OCI-LY3 (cell line): ENCODE measurements around the gene PFDN1.

Experiments
- H2AFZ ChIP-seq: fragments of 200-600, 300-600 bp; shearing (Covaris generic); 2 replicates; pipeline ENCODE4 v1.6.0; 2014; ENCODE audit warnings: antibody characterized with exemption, low read depth, low read length
- H3K27ac ChIP-seq: fragments of 200-600, 300-600 bp; sonication (generic); 2 replicates; pipeline ENCODE4 v1.5.1; 2014; ENCODE audit warnings: mild to moderate bottlenecking, low read length, moderate library complexity, mixed read lengths
- H3K27me3 ChIP-seq: fragments of 200-600, 300-600 bp; sonication (generic); 2 replicates; pipeline ENCODE4 v1.6.1; 2014; ENCODE audit warnings: low read depth, low read length, mixed read lengths
- H3K36me3 ChIP-seq: fragments of 200-600, 300-600 bp; sonication (generic); replicated peaks from 2 replicates; pipeline ENCODE3; 2014; ENCODE audit warnings: low read depth, low read length, mixed read lengths
- H3K4me1 ChIP-seq: fragments of 300-600, 200-600 bp; sonication (generic); 2 replicates; pipeline ENCODE4 v1.6.1; 2014; ENCODE audit warnings: low read length, mixed read lengths
- H3K4me2 ChIP-seq: fragments of 200-600, 300-600 bp; sonication (generic); 2 replicates; pipeline ENCODE4 v1.6.1; 2014; ENCODE audit warnings: low read length, mixed read lengths
- H3K4me3 ChIP-seq: fragments of 300-600, 200-600 bp; sonication (generic); 2 replicates; pipeline ENCODE4 v1.5.1; 2014; ENCODE audit warnings: antibody characterized with exemption, mild to moderate bottlenecking, low read length, moderate library complexity
- H3K79me2 ChIP-seq: fragments of 300-600, 200-600 bp; shearing (Covaris generic); 2 replicates; pipeline ENCODE4 v1.6.1; 2014; ENCODE audit warnings: mild to moderate bottlenecking, low read length, mixed read lengths
- H3K9ac ChIP-seq: fragments of 300-600, 200-600 bp; shearing (Covaris generic); 2 replicates; pipeline ENCODE4 v1.6.0; 2014; ENCODE audit warnings: mild to moderate bottlenecking, low read length, moderate library complexity
- H3K9me3 ChIP-seq: fragments of 200-600, 300-600 bp; shearing (Covaris generic); 2 replicates; pipeline ENCODE4 v1.6.1; 2014; ENCODE audit warnings: low read length, mixed read lengths; ENCODE audit not compliant: insufficient read depth
- H4K20me1 ChIP-seq: fragments of 200-600, 300-600 bp; sonication (generic); 2 replicates; pipeline ENCODE4 v1.6.1; 2016; ENCODE audit warnings: low read length, mixed read lengths; ENCODE audit not compliant: insufficient read depth
- EZH2phosphoT487 ChIP-seq: fragments of 200-600 bp; shearing (Covaris generic); IDR thresholded peaks from 2 replicates; pipeline ENCODE4 v1.6.1; 2018; ENCODE audit warnings: antibody characterized with exemption, mixed run types, low read depth
- TF ChIP-seq, protein P1 (sequence below): fragments of 200-600, 300-600 bp; sonication (generic); IDR thresholded peaks from 2 replicates; pipeline ENCODE4 v1.5.1; 2014; ENCODE audit warnings: antibody characterized with exemption, low read length, low read depth

PFDN1 gene

DNA sequence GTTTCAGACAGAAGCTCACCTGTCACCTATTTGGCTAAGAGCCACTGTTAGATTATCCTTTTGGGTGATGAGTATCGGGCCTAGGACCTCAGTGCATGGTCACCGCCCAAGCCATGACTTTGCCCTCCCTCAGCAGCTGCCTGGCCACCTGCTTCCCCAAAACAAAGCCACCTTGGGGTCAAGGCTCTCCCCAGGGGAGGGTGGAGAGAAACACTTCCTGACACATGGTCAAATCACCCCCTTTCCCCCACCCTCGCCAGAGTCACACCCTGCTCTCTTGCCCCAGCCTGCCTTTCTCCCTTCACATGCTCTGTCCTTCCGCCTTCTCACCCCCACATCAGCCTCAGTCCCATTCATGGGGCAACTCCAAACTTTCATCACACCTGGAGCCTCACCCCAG is 45.2 kb upstream of the PFDN1 start:
- H3K4me2 ChIP-seq = no peak overlapping the region
- no peaks in the 10 kb centered on the region for H3K79me2 ChIP-seq
- H3K4me3 ChIP-seq = no peak overlapping the region
- TF ChIP-seq EZH2phosphoT487 = no peak
- TF ChIP-seq, protein P1, sequence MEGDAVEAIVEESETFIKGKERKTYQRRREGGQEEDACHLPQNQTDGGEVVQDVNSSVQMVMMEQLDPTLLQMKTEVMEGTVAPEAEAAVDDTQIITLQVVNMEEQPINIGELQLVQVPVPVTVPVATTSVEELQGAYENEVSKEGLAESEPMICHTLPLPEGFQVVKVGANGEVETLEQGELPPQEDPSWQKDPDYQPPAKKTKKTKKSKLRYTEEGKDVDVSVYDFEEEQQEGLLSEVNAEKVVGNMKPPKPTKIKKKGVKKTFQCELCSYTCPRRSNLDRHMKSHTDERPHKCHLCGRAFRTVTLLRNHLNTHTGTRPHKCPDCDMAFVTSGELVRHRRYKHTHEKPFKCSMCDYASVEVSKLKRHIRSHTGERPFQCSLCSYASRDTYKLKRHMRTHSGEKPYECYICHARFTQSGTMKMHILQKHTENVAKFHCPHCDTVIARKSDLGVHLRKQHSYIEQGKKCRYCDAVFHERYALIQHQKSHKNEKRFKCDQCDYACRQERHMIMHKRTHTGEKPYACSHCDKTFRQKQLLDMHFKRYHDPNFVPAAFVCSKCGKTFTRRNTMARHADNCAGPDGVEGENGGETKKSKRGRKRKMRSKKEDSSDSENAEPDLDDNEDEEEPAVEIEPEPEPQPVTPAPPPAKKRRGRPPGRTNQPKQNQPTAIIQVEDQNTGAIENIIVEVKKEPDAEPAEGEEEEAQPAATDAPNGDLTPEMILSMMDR = no peak
- no peaks in the 10 kb centered on the region for H3K9me3 ChIP-seq
- no peak overlapping the region; the same call in 1 of the 2 replicates for H2AFZ ChIP-seq
- H3K9ac ChIP-seq = no peak overlapping the region
- H3K4me1 ChIP-seq = peaks cover 17% of the 10 kb centered on the region
- no peaks in the 10 kb centered on the region for H4K20me1 ChIP-seq
- H3K36me3 ChIP-seq = no peaks in the 10 kb centered on the region
- H3K27ac ChIP-seq = no peak overlapping the region
- peaks cover 8% of the 10 kb centered on the region; the same call in 1 of the 2 replicates for H3K27me3 ChIP-seq

DNA sequence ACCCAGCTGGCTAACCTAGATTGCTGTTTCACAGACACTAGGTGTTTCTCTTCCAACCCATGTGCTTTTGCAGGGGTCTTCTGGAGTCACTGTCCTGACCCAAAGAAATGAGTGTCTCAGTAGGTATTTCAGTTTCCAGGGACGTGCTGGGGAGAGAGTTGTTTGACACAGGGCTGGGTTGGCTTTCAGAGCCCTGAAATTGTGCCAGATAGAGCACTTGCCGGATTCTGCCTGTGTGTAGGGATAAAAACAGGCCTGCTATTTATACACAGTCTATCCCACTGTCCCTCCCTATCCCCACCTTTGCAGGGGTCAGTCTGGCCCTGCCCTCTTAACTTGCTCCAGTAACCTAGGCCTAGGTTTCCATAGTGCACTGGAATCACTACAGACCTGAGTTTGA is 44.5 kb upstream of the PFDN1 start:
- H3K27me3 ChIP-seq = peaks cover 8% of the 10 kb centered on the region; the same call in 1 of the 2 replicates
- TF ChIP-seq, protein P1 = no peak
- TF ChIP-seq EZH2phosphoT487 = no peak
- no peaks in the 10 kb centered on the region for H3K36me3 ChIP-seq
- no peaks in the 10 kb centered on the region for H3K79me2 ChIP-seq
- H3K9me3 ChIP-seq = no peaks in the 10 kb centered on the region
- no peak overlapping the region for H3K27ac ChIP-seq
- H3K4me2 ChIP-seq = peak overlapping the region; percentile 75
- peaks cover 23% of the 10 kb centered on the region for H3K4me1 ChIP-seq
- peak overlapping the region; percentile 78 for H3K4me3 ChIP-seq
- H3K9ac ChIP-seq = no peak overlapping the region
- H4K20me1 ChIP-seq = no peaks in the 10 kb centered on the region
- peak overlapping the region; percentile 81; the same call in 1 of the 2 replicates for H2AFZ ChIP-seq

DNA sequence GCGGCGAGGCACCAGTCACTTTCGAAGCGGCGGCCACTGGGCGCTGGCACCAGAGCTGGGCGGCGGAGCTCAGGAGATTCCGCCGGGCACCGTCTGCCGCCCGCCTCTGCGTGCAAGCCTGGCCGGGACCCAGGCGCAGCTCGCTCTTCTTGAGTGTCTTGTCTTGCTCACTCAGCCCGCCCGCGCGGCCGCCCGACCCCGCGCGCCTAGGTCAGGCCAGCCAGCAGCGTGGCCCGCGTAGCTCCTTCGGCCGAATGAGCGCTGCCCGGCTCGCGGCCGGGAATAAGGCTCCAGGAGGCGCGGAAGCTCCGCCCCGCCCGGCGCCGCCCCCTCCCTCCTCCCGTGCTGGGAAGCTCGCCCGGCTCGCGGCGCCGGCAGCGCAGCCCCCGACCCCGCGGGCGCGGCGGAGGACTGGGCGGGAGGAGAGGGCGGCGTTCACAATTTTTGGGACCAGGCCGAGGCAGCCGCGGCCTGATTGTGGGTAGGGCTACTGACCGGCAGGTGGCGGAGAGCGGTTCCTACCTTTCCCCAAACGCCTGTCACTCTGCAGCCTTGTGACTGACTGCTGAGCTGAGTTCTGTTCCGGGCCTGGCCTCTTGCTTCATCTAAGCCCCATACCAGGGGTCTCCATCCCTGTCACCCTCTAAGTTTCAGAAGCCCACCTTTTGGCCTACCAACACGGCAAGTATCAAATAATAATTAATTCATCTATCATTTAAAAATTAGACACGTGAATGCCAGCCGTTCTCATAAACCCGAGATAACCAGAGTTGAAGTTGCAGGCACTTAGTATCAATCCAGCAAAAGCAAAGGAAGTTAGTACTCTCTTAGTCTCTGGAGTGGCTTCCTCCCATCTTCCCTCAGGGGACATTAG is 43.7 kb upstream of the PFDN1 start, which contains the start of gene HBEGF:
Gene HBEGF, minus strand, starts transcription at position 256 of the 874 bp plus-strand sequence. CDS start 275 bp downstream, outside the sequence.
- no peak within 1 kb of the TSS for H3K27ac ChIP-seq
- TF ChIP-seq EZH2phosphoT487 = no peak
- TF ChIP-seq, protein P1 = peak; percentile 42
- H3K9me3 ChIP-seq = no peaks in the 10 kb centered on the region
- peak within 1 kb of the TSS; percentile 56 for H3K9ac ChIP-seq
- peak within 1 kb of the TSS; percentile 75 for H3K4me2 ChIP-seq
- no peaks in the 10 kb centered on the region for H3K79me2 ChIP-seq
- peak within 1 kb of the TSS; percentile 78 for H3K4me3 ChIP-seq
- peak within 1 kb of the TSS; percentile 81 for H2AFZ ChIP-seq
- H3K27me3 ChIP-seq = peaks cover 8% of the 10 kb centered on the region; the same call in 1 of the 2 replicates
- no peaks in the 10 kb centered on the region for H3K36me3 ChIP-seq
- H4K20me1 ChIP-seq = no peaks in the 10 kb centered on the region
- H3K4me1 ChIP-seq = peaks cover 28% of the 10 kb centered on the region

DNA sequence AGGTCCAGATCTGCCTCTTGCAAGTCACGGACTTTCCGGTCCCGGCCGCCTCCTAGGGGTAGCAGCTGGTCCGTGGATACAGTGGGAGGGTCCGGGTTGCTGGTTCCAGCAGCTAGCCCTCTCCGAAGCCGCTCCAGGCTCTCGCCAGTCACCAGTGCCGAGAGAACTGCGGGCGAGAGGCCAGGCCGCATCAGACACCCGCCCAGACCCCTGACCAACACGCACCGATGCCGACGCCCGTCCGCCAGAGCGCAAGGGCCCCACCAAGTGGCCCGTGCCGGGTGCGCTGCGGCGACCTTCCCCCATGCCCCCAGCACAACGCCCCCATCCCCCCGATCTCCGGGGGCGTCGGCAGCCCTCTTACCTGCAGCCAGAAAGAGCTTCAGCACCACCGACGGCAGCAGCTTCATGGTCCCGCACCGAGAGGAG is 43.0 kb upstream of the PFDN1 start:
- Histone ChIP-seq H3K79me2 (no peaks in the 10 kb centered on the region), H3K36me3 (no peaks in the 10 kb centered on the region), H3K4me3 (peak overlapping the region; percentile 78), H3K4me1 (peaks cover 27% of the 10 kb centered on the region), H3K9me3 (no peaks in the 10 kb centered on the region), H3K9ac (no peak overlapping the region), H4K20me1 (no peaks in the 10 kb centered on the region), H2AFZ (no peak overlapping the region), H3K27ac (no peak overlapping the region), H3K4me2 (peak overlapping the region; percentile 75), H3K27me3 (peaks cover 8% of the 10 kb centered on the region; the same call in 1 of the 2 replicates)
- TF ChIP-seq, protein P1 = no peak
